Left ventricle myocardium superior (tissue), 1 donor: ENCODE data around the gene MRPL4. TPM values are rescaled to one million over a fixed set of nuclear protein-coding genes. Genes with fewer than 3 reads are reported as not detected.

ENCODE experiments used
- ATAC-seq: fragments of 200-7000 bp; cut with Tn5 transposase; one replicate; pipeline ENCODE4 v1.9.1; 2020; ENCODE audit warnings: mild to moderate bottlenecking, moderate library complexity
- DNase-seq: peaks from one replicate; pipeline ENCODE4 v3.0.0-alpha.2; 2020
- intact Hi-C: fragments of 100-400 bp; cut with micrococcal nuclease; formaldehyde crosslinking; loops from one replicate; pipeline ENCODE4 v1.11.0; 2022
- total RNA-seq: library from RNA; stranded (reverse); fragmentation: NEBNext Ultra II Directional; extraction: Animal tissue kit (Norgen Biotek cat#: 25700); gene quantifications from one replicate; pipeline ENCODE4 v1.2.1, GENCODE V29; 2021
- donor health status: DM: no; HTN: yes; CAD: no; lungs with severe emphysema.

MRPL4 gene
- total RNA-seq, 1 donor from 2014 or later: 71.2 TPM

DNA sequence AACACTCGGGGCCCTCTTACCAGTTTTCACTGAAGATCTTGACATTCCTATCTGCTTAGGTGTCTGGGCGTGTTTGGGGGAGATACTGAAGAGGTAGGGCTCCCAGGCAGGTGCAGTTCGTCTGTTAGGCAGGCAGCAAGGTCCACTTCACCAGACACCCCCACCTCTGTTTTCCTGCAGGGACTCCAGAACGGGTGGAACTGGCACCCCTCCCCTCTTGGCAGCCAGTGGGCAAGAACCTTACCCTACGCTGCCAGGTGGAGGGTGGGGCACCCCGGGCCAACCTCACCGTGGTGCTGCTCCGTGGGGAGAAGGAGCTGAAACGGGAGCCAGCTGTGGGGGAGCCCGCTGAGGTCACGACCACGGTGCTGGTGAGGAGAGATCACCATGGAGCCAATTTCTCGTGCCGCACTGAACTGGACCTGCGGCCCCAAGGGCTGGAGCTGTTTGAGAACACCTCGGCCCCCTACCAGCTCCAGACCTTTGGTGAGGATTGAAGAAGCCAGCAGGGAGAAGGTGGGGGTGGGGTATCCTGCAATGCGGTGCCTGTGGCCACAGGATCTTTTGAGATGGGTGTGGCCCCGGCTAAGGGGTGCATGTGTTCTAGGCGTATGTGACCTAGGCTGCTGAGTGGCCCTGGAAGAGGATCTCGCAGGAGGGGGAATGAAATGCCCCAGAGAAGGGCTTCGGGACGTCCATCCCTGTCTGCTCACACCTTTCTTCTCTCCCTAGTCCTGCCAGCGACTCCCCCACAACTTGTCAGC, 31.5 kb downstream of the MRPL4 start:
- intact Hi-C loops: loop anchor here (10.0 kb wide), 1 partner anchor 51 kb away; the partner anchor contains the start of genes ICAM3 and RAVER1
- DNase-seq (no peak), ATAC-seq (no peak)

- intact Hi-C loops: loop anchor here (10.0 kb wide), 1 partner anchor 50 kb away; the partner anchor contains the start of genes ICAM3 and RAVER1
- ATAC-seq (no peak), DNase-seq (no peak)
These were observed 32.3 kb downstream of the MRPL4 start for GRCh38 chr19:10284065-10284959.

- ATAC-seq (no peak), DNase-seq (no peak)
- intact Hi-C loops: loop anchor here (10.0 kb wide), 1 partner anchor 50 kb away; the partner anchor contains the start of genes ICAM3 and RAVER1
These were observed 32.9 kb downstream of the MRPL4 start for GRCh38 chr19:10284960-10285278.

DNA sequence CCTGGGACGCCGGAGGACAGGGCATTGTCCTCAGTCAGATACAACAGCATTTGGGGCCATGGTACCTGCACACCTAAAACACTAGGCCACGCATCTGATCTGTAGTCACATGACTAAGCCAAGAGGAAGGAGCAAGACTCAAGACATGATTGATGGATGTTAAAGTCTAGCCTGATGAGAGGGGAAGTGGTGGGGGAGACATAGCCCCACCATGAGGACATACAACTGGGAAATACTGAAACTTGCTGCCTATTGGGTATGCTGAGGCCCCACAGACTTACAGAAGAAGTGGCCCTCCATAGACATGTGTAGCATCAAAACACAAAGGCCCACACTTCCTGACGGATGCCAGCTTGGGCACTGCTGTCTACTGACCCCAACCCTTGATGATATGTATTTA, 33.4 kb downstream of the MRPL4 start:
- intact Hi-C loops: loop anchor here (10.0 kb wide), 1 partner anchor 49 kb away; the partner anchor contains the start of genes ICAM3 and RAVER1
- ATAC-seq (no peak), DNase-seq (no peak)

GRCh38 chr19:10286803-10287737, 35.1 kb downstream of the MRPL4 start, which contains the start of gene ICAM4:
ICAM4 (plus strand) TSS chr19:10286955; CDS start chr19:10287013, 58 bp downstream.
- DNase-seq (peak; percentile 89), ATAC-seq (peak; percentile 75)
- intact Hi-C loops: loop anchor here (10.0 kb wide), 1 partner anchor 48 kb away; the partner anchor contains the start of genes ICAM3 and RAVER1

- ATAC-seq: no peak
- intact Hi-C loops: loop anchor here (10.0 kb wide), 1 partner anchor 46 kb away; the partner anchor contains the start of genes ICAM3 and RAVER1
- DNase-seq: peak; percentile 50
These were observed 36.7 kb downstream of the MRPL4 start for GRCh38 chr19:10288662-10289166.

- no peak for ATAC-seq
- peak; percentile 52 for DNase-seq
These were observed 37.3 kb downstream of the MRPL4 start for GRCh38 chr19:10289167-10289835.

DNA sequence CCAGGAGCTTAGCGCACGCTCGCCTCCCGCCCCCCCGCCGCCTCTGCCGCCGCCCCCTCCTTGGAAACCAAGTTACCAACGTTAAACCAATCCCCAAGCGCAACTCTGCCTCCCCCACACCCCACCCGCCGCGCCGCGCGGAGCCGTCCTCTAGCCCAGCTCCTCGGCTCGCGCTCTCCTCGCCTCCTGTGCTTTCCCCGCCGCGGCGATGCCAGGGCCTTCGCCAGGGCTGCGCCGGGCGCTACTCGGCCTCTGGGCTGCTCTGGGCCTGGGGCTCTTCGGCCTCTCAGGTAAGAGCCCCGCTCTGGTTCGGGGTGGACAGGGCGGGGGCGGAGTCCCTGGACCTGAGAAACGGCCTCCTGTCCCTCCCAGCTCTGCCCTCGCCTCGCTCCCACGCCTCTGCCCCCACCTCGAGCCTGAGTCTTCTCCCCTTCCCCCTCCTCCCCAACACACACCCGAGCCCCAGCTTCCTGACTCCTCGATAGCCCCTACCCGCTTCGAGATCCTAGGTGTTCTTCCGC, 37.9 kb downstream of the MRPL4 start, which contains the start of gene ICAM5:
ICAM5 (plus strand) TSS at position 117 of the 521 bp plus-strand sequence; CDS start at position 209, 92 bp downstream.
- ATAC-seq: no peak

More at GRCh38 chr19:10289167-10289835, 37.3 kb downstream of the MRPL4 start:
- intact Hi-C loops: loop anchor here (10.0 kb wide), 1 partner anchor 46 kb away; the partner anchor contains the start of genes ICAM3 and RAVER1

DNA sequence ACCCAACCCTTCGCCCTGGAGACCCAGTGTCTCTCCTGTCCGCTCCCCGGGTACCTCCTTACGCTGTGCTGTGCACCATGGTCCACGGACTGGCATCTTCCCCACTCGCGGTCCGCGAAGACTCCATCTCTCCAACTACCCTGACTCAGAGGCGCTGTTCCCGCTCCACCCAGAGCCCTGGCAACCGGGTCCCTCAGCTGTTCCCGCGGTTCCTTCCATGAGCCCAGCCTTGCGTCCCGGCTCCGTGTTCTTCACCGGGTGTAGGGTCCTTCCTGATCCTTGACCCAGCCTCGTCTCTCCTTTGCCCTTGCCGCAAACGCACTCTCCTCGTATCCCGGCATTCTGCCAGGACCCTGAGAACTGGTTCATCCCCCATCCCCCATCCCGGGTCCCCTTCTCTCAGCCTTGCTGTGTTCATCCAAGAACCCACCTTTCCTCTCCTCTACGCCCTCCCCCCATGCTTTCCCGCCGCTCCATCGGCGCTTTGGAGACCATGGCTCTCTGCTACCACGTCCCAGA, 38.4 kb downstream of the MRPL4 start:
- ATAC-seq: no peak
- no peak for DNase-seq
- intact Hi-C loops: no loop called here

More for the DNA sequence above, 37.9 kb downstream of the MRPL4 start, which contains the start of gene ICAM5:
- intact Hi-C loops: loop anchor here (10.0 kb wide), 1 partner anchor 45 kb away; the partner anchor contains the start of genes ICAM3 and RAVER1
- no peak for DNase-seq

GRCh38 chr19:10290876-10291553, 39.0 kb downstream of the MRPL4 start:
- ATAC-seq: peak; percentile 53
- peak; percentile 79 for DNase-seq
- intact Hi-C loops: no loop called here

DNA sequence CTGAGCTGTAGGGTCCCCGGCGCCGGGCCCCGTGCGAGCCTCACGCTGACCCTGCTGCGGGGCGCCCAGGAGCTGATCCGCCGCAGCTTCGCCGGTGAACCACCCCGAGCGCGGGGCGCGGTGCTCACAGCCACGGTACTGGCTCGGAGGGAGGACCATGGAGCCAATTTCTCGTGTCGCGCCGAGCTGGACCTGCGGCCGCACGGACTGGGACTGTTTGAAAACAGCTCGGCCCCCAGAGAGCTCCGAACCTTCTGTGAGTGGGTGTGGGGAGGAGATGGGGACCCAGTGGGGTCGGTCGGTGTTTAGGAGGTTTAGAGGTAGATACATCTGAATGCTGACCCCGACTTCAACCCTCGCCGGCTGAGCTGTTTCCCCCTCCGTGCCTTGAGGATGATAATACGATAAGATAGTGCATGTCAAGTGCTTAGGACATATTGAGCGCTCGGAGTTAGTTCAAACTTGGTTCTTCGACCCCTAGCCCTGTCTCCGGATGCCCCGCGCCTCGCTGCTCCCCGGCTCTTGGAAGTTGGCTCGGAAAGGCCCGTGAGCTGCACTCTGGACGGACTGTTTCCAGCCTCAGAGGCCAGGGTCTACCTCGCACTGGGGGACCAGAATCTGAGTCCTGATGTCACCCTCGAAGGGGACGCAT, 39.7 kb downstream of the MRPL4 start:
- ATAC-seq (peak; percentile 1), DNase-seq (no peak)
- intact Hi-C loops: no loop called here

DNA sequence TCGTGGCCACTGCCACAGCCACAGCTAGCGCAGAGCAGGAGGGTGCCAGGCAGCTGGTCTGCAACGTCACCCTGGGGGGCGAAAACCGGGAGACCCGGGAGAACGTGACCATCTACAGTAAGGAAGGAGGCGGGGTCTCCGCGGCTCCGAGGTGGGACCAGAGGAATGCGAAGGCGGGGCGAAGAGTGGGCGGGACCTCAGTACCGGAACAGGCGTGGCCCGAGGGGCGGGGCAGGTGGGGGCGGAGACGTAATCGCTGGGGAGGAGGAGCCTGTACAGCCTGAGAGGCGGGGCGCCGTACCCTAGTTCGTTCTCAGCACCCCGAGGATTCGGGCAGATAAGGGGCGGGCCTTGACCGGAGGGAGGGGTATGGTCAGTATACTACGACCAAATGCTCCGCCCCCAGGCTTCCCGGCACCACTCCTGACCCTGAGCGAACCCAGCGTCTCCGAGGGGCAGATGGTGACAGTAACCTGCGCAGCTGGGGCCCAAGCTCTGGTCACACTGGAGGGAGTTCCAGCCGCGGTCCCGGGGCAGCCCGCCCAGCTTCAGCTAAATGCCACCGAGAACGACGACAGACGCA, 40.3 kb downstream of the MRPL4 start:
- intact Hi-C loops: no loop called here
- DNase-seq: peak; percentile 85
- peak; percentile 70 for ATAC-seq

DNA sequence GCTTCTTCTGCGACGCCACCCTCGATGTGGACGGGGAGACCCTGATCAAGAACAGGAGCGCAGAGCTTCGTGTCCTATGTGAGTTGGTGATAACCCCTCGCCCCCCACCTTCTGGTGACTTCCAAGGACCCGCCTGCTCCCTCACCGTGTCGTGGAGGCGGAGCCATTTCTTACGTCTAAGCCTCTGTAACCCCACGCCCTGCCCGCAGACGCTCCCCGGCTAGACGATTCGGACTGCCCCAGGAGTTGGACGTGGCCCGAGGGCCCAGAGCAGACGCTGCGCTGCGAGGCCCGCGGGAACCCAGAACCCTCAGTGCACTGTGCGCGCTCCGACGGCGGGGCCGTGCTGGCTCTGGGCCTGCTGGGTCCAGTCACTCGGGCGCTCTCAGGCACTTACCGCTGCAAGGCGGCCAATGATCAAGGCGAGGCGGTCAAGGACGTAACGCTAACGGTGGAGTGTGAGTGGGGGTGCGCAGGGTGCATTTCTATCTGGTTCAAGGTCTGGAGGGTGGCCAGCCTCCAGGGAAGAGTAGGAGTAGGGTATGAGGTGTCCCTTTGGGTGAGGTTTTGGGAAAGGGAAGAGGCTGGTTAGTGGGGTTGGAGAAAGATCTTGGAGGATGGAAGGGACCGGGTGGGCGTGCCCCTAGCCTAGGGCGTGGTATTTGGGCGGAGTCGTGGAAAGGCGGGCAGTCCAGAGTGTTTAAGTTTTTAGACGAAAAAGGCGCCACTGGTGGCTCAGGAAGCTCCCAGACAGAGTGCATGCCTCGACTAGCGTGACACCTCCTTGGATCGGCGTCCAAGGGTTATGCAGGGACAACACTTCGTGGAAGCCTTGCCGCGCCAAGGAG, 41.0 kb downstream of the MRPL4 start:
- no peak for DNase-seq
- ATAC-seq: no peak
- intact Hi-C loops: no loop called here

- no peak for DNase-seq
- no peak for ATAC-seq
- intact Hi-C loops: no loop called here
These were observed 41.8 kb downstream of the MRPL4 start for GRCh38 chr19:10293637-10294367.
